NCI-H2171 (cell line): Measurements from ENCODE around the gene SLC38A1.
"Not testable (repeated sequence)": the region's sequence is repeated elsewhere in the genome, so short reads cannot be mapped to it uniquely, and the experiment has no call there.

ENCODE experiments used
- DNase-seq: peaks from one replicate; lab custom pipeline; 2025; lab: John Stamatoyannopoulos, UW

SLC38A1 gene

DNA sequence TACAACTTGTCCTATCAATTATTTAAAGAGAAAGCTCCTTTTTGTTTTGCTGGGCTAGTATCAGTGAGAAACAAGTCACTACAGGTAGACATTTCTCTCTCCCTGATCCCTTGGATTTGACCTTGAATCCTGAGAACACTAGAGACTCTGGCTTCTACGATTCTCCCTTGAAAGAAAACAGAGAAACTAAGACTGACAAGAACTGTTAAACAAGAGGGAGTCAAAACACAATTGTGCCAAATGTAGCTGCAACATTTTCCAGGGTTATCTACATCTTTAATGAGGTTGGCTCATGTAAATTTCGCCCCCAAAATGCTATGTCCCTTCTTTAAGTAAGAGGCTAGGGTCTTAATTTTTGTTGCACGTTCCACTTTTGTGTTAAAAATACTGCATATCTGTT is 62.4 kb downstream of the SLC38A1 start:
- DNase-seq, result no peak

DNA sequence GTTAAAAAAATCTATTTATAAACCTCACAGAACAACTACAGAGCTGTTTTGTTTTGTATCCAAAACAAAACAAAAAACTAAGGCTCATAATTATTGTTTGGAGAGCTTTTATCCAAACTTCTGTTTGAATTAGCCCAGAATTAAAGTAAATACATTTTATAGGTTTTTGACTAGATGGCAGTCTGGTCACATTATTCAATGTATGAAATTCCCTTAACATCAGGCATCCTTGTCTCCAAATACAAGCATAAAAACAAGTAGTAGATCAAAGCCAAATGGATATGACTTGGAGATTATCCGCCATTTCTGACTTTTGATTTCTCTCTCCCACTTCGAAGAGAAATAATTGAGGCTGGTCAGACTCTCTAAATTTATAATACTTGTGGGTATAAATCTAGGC is 63.5 kb downstream of the SLC38A1 start:
- DNase-seq, result no peak

DNA sequence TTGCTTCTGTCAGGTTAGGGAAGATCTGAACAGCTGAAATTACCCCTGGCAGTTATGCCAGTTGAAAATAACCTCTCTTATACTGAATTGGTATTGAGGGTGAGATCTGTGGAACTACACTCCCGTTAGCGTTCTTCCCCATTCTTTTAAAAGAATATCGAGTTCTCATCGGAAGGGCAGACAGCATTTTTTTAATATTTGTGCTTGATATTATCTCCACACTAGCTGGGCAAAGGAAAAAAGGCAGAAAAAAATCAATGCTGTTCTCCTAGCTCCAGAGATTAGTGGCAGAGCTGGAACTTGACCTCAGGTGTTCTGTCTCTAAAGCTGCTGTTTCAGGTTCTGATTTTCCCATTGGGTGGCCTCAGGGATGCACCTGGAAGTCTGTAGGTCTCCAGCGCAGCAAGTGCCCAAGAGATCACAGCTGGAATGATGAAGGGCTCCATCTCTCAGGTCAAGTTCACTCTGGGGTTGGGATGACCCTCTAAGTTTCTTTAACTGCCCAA is 67.5 kb downstream of the SLC38A1 start:
- DNase-seq, result no peak

DNA sequence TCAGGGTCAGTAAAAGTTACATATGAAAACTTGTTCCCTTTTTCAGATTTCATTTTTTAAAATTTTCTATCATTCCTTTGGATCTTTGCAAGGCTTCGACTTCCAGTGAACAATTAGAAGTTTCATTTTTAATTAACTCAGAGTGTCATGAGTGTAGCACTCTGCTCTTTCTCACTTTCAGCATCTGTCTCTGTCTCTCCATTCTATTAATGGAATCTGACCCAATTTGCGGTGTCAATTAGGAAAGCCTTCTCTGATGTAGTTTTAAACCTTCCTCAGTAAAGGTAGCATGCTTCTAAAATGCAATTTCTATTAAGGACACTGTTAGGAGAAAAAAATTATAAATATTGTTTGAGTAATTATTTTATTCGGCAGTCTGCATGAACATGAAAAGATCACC is 68.3 kb downstream of the SLC38A1 start:
- no peak for DNase-seq

DNA sequence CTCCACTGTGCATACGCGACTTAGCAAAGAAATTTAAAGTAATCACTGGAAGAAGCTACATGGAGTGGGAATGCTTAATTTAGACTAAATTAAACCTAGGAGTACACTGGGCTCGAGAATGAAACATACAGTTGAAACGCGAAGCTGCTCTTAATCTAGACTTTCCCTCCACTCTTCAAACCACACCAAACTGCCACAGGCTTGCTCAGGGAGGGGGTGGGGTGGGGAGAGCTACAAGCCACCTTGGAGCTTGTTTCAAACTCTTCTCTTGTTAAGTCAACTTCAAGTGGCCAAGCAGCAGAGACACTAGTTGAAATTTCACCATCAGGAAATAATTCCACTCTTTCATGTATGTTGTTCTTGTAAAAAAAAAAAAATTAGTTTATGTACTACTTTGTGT is 69.9 kb downstream of the SLC38A1 start:
- DNase-seq, result no peak

DNA sequence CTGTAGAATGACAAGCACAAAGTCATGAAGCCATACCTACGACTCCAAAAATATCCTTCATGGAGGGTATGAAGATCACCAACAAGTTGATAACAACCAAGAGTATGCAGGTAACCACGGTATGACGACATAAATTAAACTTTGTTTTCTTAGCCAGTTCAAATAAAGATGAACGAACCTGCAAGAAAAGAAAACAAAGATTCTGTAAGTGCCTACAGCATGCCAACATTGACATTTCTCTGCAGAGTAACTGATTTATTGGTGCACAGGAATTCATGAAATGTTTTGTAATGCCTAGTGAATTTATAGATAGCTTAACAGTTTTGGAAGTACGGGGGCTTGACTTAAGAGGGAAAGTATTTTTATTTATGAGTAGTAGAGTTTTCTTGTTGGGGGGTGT is 71.0 kb downstream of the SLC38A1 start:
- DNase-seq, result no peak

DNA sequence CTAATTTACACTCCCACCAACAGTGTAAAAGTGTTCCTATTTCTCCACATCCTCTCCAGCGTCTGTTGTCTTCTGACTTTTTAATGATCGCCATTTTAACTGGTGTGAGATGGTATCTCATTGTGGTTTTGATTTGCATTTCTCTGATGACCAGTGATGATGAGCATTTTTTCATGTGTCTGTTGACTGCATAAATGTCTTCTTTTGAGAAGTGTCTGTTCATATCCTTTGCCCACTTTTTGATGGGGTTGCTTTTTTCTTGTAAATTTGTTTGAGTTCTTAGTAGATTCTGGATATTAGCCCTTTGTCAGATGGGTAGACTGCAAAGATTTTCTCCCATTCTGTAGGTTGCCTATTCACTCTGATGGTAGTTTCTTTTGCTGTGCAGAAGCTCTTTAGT is 78.3 kb downstream of the SLC38A1 start:
- DNase-seq, result not testable (repeated sequence)

DNA sequence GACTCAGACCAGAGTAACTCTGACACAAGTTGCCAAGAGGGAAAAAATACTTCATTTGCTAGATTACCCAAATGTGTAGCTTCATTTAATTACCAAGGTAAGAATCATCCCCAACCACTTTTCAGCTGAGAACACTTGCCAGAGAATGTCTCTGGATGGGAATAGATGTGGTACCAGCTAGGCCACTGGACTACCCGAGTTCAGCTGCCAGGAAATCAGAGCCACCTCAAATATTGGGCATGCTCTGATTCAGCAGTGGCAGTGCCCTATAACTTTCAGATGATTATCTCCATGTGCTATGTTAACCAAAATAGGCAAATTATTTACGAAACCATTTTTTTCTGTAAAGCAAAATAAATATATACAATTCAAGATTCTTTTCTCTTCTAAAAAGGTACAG is 80.7 kb downstream of the SLC38A1 start:
- no peak for DNase-seq

DNA sequence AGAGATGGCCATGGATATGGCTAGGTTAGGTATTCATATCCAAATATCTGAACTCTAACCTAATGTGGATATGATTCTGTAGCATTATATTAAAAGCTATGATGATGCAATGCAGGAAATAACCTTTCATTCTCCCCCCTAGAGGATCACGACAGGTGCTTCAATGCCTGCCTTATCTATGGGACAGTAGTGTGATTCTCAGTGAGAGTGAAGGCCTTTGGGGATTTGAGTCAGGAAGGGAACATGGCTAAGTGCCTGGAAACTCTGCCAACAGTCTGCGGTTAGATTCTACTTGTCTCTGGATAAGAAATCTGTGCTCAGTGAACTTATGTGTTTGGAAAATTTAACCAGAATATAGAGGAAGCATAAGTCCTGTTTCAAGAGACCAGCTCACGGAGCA is 81.8 kb downstream of the SLC38A1 start:
- DNase-seq, result no peak

DNA sequence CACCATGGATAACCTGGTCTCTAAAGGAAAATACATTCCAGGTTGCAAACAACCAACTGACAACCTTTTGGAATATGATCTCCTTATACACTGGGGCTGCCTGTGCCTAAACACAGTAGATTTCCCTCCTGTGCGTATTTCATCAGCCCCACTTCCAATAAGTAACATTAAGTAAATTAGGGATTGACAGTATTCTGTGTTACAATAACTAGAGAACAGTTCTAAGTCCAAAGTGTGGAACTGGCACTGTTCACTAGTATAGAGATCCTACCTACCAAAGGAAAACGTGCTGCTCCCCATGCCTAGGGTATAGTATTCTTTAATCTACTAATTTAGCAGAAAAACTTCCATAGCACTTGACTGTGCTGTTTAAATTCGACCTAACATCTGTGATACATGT is 82.8 kb downstream of the SLC38A1 start:
- DNase-seq, result no peak

DNA sequence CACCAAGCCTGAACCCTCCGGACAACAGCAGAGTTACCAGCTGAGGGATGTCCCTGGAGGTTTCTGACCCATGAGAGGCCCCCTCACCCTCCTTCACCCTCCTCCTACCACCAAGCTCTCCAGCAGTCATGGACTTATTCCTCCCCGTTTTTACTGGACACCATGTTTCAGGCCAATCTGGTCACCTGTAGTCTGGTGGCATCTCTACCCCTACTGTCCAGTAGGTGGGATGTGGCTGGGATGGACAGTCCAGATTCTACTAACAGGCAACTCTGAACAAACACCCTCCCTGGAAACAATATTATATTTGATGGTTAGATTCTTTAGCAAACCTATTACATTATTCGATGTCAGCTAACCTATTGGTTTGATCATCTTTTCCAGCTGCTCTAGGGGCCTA is 83.2 kb downstream of the SLC38A1 start:
- DNase-seq, result no peak

DNA sequence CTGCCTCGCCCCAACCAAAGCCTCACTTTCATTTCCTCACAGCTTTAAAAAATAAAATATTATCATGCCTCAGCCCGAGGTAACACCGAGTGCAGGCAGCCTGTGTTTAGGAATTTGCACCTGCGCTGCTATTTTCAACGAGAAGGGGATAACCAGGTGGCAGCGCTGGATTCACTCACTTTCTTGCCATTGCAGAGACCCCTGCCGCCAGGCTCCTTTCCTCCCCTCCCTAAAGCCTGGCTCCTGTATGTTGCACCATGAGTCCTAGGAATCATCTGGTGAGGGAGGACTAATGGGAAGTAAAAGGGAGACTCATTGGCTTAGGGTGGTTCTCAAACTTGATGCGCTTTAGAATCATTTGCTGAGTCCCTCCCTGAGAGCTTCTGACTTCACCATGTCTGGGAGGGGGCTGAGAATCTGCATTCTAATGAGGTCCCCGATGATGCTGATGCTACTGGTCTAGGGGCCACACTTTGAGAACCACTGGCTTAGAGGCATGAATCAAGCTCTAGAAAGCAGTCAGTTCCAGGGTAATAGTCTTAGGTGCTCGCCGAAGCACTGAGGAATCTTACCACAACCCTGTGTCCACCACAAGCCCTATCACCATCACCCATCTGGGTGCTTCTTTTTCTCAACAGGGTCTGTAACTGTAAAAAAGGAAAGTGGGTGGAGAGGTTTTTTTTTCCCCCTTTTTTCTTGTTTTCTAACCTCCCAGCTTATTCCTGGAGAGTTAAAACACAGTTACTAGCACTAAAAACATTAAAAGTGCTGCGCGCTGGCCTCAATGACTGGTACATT is 83.8 kb downstream of the SLC38A1 start:
- DNase-seq, result no peak

DNA sequence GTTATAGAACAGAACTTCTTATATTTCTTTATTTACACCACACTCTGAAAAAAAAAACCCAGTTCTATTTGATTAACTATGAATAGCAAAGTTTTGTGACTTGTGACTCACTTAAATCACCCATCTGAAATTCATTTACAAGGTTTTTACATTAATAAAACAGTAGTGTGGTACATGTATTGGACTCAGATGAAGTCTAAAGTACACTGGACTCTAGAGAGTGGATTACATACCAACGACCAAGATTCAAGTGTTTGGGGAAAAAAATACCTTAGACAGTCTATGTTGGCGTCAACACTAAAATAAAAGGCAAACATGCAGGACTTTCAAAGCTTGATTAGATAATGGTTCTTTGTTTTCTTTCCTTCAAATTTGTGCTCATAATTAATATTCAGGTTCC is 85.7 kb downstream of the SLC38A1 start:
- no peak for DNase-seq

DNA sequence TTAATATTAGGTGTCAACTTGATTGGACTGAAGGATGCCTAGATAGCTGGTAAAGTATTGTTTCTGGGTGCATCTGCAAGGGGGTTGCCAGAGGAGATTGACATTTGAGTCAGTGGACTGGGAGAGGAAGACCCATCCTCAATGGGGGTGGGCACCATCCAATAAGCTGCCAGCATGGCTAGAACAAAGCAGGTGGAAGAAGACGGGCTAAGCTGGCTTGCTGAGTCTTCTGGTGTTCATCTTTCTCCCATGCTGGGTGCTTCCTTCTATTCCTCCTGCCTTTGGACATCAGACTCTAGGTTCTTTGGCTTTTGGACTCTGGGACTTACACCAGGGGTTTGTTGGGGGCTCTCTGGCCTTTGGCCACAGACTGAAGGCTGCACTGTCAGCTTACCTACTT is 87.4 kb downstream of the SLC38A1 start:
- no peak for DNase-seq

DNA sequence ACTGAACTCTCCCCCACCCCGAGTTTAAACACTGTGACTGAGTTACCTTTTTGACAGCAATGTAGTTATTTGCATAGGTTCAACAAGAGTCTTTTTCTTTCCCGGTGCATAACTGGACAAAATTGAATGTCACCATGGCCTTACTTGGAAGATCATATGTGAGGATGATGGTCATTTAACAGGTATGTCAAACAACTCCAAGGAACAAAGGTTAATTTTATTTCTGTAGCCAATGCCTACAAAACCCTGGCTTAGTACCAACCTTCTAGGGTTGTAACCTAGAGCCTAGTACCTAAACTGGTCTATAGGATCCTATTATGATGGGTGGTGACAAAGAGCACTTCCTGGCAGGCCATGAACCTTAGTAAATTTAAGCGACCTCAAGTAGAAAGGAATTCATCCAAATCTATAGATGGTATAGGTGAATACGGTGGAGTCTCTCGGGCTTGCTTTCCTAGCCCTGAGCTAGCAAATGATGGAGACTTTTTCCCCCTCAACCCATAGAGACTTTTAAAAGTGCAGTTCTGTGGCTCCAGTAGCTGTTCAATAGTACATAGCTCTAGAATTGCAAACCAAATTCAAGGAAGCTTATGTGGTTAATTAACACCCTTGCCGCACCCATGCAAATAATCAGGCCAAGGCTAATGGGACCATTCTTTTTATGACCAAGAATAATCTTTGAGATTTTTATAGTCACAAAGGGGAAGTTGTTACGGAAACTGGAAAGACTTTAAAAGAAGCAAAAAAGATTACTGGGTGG is 89.0 kb downstream of the SLC38A1 start:
- no peak for DNase-seq

DNA sequence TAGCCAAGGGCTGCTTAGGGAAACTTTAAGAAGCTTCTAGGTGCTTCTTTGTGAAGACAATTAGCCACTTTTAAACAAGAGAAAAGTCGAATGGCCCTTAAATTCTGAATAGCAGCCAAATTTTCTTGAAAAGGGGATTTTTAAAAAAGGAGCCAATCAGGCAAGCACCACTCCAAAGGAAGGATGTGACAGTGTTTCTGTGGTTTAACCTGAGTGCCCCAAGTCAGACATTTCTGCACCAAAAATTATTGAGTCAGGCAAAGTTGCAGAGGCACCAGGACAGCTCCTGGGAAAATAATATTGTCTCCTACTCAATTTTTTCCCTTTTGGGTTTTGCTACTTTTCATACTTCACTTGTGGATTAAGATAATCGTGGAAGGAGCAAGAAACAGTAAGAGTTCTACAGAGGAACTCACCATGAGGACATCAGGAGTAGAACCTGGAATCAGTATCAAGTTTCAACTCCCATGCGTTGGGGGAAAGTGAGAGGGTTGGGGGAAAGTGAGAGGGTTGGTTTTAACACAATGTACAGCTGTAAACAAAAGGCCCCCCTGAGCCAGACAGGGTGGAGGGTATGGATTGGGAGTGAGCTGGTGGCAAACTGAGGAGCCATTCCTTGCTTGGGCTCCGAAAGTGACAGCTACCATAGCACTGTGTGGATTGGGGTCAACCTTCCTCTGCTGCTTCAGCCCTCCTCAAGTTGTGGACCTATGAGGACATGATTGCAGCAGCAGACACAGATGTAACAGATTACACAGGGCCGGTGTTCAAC is 90.8 kb downstream of the SLC38A1 start:
- no peak for DNase-seq

DNA sequence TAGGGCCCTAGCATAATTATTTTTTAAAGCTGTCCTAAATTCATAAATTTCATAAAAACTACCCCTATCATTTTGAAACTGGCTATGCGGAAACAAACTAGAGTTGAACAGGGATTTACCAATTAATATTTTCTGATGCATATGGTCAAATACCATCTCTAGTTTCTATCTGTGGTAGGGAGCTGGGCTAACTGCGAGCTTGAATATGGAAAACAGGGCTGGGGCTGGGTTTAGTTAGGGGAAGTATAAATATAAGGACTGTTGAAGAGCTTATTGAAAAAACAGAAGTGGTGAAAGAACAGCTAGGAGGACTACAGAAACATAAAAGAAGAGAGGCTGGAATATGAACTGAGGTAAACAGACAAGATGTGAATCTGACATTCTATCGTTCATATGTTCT is 91.8 kb downstream of the SLC38A1 start:
- DNase-seq, result no peak

DNA sequence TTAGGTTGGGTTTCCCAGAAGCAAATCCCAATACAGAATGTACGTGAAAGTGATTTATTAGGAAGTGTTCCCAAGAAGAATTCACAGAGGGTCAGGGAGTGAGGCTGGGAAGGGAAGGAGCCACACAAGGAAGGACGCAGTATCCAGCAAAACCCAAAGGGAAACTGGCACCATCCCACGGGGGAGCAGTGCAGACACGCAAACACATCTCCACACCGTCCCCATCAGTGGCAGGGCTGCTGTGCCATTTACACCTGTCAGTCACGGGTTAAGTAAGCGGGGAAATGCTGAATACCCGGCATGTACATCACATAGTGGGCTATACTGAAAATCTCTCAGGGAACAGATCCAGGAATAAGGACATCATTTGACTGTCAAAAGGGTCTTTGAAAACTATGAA is 93.9 kb downstream of the SLC38A1 start:
- DNase-seq, result no peak

DNA sequence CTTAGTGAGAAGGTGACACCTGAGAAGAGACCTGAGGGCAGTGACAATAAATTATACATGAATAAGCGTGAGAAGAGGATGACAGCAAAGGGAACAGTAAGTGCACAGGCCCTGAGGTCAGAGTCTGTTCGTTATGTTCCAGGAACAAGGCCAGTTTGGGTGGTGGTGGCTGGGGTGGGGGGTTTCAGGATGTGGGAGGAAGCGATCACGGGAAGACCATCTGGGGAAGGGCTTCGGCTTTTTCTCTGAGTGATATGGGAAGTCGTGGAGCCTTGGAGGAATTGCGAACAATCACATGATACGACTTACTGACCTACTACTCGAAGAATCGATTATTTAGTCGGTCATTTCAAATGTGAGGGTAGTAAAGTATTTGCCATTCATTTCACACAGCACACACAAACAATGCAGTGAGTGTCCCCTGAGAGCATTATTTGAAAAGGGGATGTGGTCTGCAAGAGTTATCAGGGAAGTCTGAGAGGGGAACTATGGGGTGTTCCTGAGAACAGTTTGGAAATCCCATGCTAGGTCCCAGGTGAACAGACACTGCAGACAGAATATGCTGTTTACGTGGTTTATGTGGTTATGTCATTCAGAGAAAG is 94.7 kb downstream of the SLC38A1 start:
- no peak for DNase-seq

DNA sequence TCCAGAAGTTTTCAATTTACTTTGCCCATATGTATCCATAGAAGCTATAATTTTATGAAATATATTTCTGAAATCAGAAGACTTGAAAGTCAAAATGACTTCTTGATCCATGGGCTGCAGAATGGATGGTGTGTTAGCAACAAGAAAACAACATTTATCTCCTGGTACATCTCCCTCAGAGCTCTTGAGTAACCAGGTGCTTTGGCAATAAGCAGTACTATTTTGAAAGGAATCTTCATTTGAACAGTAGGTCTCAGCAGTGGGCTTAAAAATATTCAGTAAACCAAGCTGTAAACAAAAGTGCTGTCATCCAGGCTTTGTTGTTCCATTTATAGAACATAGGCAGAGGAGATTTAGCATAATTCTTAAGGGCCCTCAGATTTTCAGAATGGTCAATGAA is 100.4 kb downstream of the SLC38A1 start:
- no peak for DNase-seq

DNA sequence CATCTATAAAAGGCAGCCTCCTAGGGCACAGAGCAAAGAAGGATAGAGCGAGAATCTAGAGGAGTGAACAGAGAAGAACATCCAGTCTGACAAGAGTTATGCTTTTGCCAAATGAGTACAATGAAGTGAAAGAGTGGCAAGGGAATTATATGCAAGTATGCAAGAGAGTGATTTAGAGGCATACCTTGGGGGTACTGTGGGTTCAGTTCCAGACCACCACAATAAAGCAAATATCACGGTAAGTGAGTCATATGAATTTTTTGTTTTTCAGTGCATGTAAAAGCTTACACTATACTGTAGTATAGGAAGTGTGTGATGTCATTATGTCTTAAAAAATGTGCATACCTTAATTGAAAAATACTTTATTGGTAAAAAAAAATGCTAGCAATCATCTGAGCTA is 101.4 kb downstream of the SLC38A1 start:
- DNase-seq, result no peak

DNA sequence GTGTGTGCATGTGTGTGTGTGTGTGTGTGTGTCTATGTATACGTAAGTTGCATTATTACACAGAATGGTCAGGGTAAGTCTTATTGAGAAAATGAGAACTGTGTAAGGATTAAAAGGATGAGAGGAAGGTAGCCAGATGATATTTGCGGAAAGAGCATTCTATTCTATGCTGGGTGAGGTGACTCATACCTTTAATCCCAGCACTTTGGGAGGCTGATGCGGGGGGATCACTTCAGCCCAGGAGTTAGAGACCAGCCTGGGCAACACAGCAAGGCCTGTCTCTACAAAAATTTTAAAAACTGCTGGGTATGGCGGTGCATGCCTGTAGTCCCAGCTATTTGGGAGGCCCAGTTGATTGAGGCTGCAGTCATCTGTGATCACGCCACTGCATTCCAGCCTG is 103.7 kb downstream of the SLC38A1 start:
- no peak for DNase-seq
